HG02981 (cell line): ENCODE measurements around the gene TMED5.
"Not testable (repeated sequence)": the region's sequence is repeated elsewhere in the genome, so short reads cannot be mapped to it uniquely, and the experiment has no call there.

Experiments used
- ATAC-seq: cut with Tn5 transposase; IDR thresholded peaks from one replicate; pipeline ENCODE4 v1.9.1; 2021; ENCODE audit warnings: mild to moderate bottlenecking, moderate library complexity; ENCODE audit not compliant: unreplicated experiment

The TMED5 gene

GRCh38 chr1:93172778-93173177 lies 7.4 kb downstream of the TMED5 start:
- ATAC-seq = no peak

DNA sequence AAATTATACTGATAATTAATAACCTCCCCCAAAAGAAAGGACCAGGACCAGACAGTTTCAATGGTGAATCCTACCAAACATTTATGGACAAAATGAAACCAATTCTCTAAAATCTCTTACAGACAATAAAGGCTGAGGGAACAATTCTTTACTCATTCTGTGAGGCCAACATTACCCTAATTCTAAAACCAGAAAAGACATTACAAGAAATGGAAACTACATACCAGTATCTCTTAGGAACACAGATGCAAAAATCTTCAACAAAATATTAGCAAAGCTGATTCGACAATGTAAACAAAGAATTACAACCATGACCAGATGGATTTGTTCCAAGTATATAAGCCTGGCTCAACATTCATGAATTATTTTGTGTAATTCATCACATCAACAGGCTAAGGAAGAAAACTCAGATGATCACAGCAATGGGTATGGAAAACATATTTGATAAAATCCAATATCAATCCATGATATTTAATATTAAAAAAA lies 8.6 kb downstream of the TMED5 start:
- ATAC-seq = no peak

- ATAC-seq = not testable (repeated sequence)
These were observed 10.0 kb downstream of the TMED5 start for GRCh38 chr1:93170141-93170678.

GRCh38 chr1:93167006-93167405 lies 13.2 kb downstream of the TMED5 start:
- no peak for ATAC-seq

GRCh38 chr1:93165895-93166294 lies 14.3 kb downstream of the TMED5 start:
- not testable (repeated sequence) for ATAC-seq

GRCh38 chr1:93164816-93165215 lies 15.4 kb downstream of the TMED5 start:
- ATAC-seq = no peak

DNA sequence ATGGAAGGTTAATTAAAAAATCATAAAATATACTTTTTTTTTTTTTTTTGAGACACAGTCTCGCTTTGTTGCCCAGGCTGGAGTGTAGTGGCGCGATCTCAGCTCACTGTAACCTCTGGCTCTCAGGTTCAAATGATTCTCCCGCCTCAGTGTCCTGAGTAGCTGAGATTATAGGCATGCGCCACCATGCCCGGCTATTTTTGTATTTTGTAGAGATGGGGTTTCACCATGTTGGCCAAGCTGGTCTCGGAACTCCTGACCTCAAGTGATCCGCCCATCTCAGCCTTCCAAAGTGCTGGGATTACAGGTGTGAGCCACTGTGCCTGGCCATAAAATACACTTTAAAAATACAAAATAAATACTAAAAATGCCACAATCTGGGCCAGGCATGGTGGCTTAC lies 16.9 kb downstream of the TMED5 start:
- not testable (repeated sequence) for ATAC-seq

GRCh38 chr1:93159337-93159736 lies 20.9 kb downstream of the TMED5 start:
- ATAC-seq = no peak

DNA sequence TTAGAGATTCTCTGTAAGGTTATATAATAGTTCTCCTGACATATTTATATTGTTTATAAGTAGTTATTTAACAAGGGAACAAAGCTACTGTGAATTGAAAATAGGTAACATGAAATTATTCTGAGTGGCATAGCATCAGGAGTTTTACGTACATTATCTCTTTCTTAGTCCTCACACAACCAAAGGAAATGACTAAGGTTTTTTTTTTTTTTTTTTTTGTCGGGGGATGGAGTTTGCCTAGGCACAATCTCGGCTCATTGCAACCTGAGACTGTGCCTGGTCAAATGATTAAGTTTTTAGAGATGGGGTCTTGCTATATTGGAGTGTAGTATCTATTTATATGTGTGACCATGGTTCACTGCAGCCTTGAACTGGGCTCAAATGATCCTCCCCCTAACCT lies 24.9 kb downstream of the TMED5 start:
- ATAC-seq = no peak

DNA sequence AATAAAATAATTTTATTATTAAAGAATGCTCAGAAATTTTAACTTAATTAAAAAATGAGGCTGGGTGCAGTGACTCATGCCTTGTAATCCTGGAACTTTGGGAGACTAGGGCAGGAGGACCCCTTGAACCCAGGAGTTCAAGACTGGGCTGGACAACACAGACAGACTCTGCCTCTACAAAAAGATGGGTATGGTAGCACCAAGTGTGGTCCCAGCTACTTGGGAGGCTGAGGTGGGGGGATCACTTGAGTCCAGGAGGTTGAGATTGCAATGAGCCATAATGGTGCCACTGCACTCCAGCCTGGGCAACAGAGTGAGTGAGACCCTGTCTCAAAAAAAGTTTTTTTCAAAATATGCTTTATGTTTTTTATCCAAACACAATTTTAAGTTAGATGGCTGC lies 25.3 kb downstream of the TMED5 start:
- ATAC-seq = no peak

DNA sequence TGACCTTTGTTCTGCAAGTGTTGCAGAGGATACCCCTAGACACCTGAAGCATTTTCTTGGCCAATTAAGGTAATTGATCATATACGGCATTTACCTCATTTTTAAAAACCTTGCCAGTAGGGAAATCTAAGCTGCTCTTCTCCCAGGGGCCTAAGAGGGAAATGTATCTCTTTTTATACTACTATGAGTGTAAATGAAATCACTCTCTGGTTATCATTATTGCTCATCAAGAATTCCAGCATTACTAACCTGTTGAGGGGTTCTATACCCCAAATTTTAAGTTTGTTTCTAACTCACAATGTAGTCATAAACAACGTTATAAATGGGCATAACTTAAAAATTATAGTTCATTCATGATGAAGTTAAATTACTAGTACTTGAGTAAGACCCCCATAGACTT lies 27.4 kb downstream of the TMED5 start:
- ATAC-seq = no peak

DNA sequence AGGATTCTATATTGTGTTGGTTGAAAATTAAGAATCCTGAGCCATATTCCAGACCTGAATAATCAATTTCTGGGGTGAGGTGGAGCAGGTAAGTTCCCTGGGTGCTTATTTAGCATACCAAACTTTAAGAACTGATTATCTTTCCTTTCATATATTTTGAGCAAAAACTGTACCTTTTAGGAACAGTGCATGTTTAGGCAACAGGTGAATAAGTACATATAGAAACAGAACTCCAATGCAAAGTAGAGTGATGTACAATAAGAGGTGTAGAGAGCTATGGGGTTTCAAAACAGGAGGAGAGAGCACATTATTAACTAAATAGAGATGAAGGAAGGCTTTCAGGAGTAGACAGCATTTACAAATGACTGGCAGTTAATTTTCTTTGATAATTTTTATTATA lies 28.7 kb downstream of the TMED5 start:
- ATAC-seq = no peak

DNA sequence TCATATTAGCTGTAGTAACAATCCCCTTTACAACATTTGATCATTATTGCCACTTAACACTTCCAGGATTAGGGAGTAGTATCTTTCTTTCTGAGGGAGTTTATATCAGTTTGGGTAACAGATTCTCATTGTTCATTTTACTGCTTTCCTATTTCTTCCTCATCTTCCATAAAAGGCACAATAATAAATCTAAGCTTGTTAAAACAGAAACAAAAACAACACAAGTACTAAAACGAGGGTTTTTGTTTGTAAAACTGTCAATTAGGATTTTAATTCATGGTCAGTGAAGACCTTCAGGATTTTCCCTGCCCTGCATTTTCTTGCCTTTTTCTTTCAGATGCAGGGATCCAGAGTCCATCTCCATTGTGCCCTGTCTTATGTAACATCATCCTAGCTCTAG lies 29.5 kb downstream of the TMED5 start:
- no peak for ATAC-seq

GRCh38 chr1:93148001-93148400 lies 32.2 kb downstream of the TMED5 start:
- no peak for ATAC-seq

GRCh38 chr1:93143769-93144168 lies 36.4 kb downstream of the TMED5 start:
- no peak for ATAC-seq

- ATAC-seq = no peak
These were observed 37.1 kb downstream of the TMED5 start for GRCh38 chr1:93143136-93143535.

DNA sequence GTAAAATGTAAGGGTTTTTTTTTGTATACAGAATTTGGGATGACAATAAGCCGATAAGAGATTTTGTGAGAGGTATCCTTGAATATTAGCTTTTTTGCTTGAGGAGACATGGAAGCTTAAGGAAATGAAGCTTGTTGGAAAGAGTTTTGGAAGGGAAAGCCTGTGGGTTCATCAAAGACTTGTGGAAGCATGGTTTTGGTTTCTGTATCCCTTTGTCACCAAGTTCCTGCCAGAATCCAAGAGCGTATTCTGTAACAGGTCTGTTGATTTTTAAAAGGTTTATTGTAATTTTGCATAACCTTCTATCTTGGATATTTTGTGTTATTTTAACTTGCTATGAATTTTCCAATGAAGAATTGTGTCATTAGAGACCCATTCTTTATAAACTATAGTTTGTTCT lies 38.1 kb downstream of the TMED5 start:
- ATAC-seq = no peak

DNA sequence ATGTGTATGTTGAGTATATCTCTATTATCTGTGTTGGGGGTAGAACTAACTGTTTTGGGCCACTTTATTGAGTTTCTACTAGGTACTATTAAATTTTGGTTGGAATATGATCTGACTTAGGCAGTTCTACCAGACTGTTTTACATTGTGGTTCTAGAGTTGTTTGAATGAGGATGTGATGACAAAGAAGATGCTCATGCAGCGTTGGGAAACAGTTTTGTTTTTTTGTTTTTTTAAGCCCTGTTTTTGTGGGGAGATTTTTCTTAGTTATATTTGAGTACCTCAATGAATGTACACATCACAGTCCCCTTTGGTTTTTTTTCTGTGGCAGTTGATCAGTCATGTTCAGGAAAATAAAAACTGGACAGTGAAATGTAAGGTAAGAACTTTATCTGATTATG lies 40.1 kb downstream of the TMED5 start:
- ATAC-seq = no peak

DNA sequence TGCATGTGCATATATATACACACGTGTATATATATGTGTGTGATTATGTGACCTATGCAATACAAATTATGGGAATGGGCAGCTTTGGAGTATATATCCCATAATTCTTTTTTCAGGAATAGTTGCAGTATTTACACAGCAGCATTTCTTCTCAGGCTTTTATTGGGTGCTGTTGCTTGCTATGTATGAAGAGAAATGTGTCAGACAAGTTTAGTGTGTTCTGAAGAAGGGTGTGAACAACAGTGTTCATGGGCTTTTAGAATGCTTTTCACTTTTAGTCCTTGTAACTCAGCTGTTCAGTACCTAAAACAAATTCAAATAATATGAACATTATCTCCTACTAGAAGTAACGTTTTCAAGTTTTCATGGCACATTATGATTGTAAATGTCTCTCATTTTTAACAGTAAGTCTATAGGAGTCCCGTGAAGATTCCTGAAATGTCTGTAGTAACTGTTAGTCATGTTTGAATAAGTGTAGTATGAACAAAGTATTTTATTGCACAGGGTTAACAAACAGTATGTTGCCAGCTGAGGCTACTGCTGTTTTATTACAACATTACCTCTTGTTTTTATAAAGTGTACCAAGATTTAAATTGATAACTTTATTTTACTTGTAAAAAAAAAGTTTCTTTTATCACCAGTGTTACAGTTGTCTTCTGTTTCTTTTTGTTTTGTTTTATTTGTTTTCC lies 42.5 kb downstream of the TMED5 start:
- ATAC-seq = no peak

GRCh38 chr1:93136445-93136844 lies 43.8 kb downstream of the TMED5 start:
- ATAC-seq = no peak

DNA sequence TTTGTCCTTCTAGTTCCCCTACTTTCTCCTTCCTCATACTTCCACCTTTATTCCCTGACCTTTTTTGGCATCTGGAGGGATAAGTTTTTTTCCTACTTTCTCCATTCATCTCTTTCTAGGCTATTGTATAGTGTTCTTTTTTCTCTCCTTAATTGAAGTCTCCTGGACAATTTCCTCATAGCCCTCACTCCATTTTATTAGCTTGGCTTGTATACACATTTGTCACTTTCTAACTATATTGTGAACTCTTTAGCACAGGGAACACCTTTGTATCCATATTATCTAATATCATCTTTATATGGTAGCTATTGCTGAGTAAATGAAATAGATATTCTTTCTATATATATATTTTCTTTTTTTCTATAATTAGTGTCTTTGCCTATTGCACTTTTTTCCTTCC lies 47.6 kb downstream of the TMED5 start:
- no peak for ATAC-seq

- ATAC-seq = no peak
These were observed 50.6 kb downstream of the TMED5 start for GRCh38 chr1:93129507-93130099.
